NCI-H345 treated with DMSO at 0.1 percent for 48 hours (cell line): Measurements from ENCODE around the gene MPG.
A peak's percentile ranks its signal among the peaks of the same experiment; 100 is the strongest.

Experiments
- DNase-seq: peaks from one replicate; lab custom pipeline; 2025; ENCODE audit not compliant: unreplicated experiment; lab: John Stamatoyannopoulos, UW

Gene MPG

DNA sequence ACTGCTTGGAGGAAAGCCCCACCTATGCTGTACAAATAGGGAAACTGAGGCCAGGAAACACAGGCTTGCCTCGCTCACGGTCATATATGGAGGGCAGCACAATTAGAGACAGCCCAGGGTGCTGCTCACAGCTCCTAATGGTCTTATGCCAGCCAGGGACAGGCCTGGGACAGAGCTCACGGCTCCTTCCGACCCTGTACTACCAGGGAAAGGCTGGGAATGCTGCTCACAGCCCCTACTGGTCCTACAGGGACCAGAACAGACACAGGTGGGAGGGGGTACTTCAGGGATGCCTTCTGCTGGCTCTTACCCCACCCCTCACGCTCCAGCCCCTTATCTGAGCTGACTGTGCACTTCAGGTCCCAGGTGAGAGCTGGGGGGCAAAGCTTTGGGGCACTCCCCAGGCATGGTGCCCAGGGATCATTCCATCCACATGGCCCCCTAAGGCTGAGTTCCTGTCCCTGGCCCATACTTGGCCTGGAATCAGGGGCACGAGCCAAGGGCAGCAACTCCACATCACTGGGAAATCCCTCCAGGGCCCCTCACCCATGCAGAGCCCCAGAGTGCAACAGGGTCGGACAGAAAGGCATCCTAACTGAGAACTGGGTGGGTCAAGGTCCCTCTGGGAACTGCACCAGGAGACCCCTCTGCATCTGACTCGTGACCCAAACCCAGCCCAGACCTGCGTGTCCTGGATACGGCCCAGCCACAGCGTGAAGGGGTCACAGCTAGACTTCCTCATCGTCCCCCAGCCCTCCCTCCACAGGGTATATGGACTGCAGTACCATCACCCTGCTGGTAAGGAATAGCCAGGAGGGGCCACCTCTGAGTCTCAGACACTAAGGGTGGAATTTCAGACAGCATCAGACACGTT, 11.5 kb upstream of the MPG start:
- DNase-seq: no peak

DNA sequence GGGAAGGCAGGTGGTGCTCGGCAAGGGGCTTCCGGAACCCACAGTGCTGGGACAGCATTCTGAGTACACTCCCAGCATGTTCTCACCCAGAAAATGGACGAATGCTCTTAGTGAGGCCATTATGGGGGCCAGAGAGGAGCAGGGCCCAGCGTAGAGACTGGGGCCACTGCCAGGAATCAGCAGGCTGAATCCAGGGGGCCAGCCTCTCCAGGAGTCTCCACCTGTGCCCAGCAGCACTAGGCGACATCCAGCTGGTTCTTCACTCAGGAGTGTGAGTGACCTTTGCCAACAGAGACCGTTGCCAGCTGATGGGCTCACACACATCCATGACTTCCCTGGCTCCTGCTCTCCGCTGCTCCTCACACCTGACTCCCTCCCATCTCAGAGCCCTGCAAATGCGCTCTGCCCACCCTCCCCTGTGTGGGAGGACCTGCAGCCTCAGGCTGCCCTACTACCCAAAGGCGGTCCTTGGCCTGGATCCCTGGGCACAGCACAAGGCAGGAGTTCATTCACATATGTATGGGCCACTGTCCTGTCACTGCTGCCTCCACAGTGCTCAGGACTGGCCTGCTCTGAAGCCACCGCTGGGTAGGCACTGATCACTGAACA, 10.7 kb upstream of the MPG start:
- DNase-seq: peak; percentile 79

DNA sequence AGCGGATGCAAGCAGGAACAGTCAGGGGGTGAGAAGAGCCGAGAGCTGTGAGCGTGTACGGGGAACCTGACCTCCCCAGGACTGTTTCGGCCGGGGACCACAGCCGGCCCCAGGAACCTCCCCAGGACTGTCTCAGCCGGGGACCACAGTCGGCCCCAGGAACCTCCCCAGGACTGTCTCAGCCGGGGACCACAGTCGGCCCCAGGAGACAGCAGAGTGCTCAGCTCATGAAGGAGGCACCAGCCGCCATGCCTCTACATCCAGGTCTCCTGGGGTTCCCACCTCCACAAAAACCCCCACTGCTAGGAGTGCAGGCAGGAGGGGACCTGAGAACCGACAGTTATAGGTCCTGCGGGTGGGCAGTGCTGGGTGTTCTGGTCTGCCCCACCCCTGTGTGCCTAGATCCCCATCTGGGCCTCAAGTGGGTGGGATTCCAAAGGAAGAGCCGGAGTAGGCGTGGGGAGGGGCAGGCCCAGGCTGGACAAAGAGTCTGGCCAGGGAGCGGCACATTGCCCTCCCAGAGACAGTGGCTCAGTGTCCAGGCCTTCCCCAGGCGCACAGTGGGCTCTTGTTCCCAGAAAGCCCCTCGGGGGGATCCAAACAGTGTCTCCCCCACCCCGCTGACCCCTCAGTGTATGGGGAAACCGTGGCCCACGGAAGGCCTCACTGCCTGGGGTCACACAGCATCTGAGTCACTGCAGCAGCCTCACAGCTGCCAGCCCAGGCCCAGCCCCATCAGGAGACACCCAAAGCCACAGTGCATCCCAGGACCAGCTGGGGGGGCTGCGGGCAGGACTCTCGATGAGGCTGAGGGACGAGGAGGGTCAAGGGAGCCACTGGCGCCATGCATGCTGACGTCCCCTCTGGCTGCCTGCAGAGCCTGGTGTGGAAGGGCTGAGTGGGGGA, 9.9 kb upstream of the MPG start:
- no peak for DNase-seq

DNA sequence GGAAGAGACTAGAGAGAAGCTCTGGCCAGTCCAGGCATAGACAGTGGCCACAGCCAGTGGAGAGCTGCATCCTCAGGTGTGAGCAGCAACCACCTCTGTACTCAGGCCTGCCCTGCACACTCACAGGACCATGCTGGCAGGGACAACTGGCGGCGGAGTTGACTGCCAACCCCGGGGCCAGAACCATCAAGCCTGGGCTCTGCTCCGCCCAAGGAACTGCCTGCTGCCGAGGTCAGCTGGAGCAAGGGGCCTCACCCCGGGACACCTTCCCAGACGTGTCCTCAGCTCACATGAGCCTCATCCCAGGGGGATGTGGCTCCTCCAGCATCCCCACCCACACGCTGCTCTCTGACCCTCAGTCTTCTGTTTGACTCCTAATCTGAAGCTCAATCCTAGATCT, 8.8 kb upstream of the MPG start:
- DNase-seq: no peak

DNA sequence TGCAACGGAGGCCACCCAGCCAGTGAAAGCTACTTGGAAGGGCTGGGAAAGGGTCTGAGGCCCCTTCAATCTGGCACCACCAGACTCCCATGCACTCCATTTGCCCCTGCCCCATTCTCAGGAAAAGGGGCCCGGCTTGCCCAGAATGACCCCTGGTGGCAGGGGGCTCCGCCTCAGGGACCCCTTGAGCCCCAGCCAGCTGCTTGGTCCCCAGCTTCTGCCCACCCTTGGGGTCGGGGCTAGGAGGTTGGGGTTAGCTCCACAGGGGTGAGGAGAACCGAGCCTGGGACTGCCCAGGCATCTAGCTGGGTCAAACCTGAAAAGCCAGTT, 6.8 kb upstream of the MPG start:
- DNase-seq: no peak

DNA sequence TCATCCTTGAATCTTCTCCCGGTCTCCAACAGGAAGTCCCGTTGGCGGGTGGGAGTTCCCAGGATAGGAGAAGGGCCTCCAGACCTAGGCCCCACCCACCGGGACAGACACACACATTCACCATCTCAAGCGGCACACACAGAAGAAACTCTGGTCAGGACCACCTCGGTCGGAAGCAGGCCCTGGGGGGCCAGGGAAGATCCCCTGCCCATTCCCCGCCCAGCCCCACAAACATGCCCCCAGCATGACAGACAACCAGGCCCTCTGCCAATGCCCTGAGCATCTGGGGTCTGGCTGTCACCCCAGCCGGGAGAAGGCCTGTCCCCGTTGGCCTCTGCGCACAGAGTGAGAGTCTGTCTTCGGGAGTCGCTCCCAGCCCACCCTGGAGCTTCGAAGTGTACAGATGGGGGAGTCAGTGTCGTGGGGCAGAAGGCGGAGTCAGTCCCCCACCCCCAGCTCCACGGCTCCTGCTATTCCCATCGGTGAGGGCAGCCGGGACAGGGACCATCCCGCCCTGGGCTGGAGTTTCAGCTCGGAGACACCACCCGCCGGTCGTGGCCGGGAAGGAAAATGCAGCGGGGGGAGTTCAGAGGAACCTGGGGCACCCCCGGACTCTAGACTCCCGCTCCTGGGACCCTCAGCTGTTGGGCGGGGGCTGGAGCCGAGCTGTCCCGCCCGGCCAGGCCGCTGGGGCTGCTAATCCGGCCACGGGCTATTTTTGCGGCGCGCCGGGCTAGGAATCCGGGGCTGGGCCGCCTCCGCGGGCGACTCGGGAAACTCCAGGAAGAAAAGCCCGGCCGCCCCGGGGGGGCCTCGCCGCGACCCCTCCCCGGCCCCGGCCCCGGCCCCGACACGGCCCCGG, 6.3 kb upstream of the MPG start:
- no peak for DNase-seq

DNA sequence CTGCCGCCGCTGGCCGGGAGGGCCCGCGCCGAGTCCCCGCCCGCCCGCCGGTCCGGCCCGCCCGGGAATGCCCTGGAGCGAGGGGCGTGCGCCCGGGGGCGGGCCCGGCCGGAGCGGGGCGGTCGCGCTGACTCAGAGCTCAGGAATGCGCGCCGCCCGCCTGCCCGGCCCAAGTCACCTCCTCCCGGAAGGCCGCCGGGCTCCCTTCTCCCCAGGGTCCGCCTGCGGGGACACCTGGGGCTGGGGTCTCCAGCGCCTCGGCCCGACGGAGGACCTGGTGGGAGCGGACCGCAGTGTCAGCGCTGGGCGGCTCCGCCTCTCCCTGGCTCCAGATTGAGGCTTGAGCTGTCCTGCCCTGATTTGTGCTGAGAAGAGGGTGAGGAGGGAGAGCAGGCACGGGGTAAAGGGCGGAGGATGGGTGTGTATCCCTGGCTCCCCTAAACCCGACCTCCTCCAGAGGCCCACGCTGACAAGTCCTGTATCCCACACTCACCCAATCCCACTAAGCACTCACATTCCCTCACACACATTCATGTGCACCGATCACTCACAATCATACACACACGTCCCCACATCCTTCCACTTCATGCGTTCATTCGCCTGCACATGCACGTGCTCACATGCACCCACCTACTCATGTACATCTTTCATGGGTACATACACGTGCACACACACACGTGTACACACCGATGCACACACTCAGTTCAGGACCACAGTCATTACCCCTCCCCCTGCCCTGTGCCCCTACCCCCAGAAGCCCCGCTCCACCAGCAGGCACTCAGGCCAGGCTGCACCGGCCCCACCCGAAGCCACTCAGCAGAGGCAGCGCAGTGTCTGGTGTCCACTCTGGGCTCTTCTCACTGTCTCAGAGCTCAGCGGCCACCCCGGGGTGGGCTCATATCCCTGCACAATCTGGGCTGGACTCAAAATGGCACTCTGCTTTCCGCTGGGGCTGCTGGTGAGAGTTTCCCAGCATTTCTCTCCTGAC, 5.2 kb upstream of the MPG start, which contains the start of gene RHBDF1:
TSS of gene RHBDF1 (minus strand) at position 71 of the 988 bp plus-strand sequence. CDS start 7,616 bp downstream, outside the sequence.
- no peak for DNase-seq

DNA sequence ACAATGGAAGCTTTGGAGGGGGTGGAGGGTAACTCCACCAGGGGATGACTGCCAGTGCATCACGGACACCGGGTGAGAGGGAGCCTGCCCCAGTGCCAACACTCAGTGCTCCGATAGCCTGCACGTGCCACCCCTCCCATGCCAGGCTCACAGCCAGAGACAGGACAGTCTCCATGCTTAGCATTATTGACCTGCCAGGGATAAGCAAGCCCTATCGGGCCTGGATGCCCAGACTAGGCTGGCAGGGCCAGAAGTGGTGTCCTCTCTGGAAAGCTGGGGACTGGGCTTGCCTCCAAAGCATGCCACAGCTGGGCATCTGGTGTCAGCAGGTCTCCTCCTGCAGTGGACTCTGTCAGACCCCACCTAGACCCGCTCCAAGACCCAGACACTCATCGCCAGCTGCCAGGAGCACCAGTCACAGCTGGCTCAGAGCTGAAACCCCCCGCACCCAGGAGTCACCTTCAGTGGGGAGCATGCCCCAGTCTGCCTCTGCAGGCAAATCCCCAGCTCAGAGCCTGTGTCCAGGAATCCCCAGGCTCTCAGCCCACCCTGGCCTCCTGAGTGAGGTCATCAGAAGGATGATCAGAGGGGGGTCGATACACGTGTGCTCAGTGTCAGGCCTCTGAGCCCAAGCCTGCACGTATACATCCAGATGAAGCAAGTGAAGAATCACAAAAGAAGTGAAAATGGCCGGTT, 3.8 kb upstream of the MPG start:
- no peak for DNase-seq

DNA sequence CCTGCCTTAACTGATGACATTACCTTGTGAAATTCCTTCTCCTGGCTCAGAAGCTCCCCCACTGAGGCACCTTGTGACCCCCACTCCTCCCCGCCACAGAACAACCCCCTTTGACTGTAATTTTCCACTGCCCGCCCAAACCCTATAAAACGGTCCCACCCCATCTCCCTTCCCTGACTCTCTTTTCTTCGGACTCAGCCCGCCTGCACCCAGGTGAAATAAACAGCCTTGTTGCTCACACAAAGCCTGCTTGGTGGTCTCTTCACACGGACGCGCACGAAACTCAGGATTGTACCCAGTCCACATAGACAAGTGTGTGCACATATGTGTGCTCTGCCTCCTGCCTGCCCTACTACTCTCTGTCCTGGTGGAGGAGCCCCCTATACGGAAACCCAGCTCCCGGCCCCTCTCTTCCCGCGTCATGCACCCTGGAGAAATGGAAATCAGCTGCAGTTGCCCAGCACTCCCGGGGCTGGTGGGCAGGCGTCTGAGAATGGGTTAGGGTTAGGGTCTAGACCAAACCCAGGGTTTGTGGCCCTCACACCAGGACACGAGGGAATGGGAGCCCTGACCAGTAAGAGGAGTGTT, 3.2 kb upstream of the MPG start:
- no peak for DNase-seq

DNA sequence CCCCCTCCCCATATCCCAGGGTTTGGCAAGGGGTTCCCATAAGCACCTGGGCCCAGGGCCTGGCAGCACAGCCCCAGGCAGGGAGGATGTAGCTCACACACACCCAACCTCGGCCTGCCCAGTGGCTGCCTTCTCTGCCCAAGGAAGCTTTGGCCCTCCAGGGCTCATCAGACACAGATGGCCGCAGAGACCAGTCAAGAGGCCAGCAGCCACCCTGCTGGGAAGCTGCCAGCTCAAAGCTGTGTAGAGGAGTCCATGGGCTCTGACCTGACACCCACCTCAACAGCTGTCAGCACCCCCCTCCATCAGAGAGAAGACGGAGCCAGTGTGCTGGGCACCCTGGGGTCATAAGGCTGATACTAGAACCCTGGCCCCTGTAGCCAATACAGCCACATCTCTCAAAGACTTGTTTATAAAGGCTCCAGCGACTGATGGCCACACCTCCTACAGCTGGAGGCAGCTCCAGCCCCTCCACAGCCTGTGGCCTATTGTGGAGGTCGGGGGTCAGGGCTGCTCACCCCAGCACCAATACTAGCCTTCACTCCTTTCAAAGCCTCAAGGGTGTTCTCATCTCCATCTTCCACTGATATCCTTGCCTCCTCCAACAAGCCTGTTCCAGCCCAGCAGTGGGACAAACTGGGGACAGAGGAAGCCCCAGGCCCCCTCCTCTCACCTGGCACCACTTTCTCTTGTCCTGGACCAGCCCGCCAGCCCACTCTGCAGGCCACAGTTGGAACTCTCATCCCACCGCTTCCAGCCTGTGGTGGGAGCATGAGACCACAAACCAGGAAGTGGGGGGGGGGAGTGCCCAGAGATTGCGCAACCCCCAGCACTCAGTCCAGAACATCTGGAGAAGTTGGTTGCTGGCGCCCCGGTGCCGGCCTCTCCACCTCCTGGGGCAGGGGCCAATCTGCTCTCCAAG, 2.2 kb upstream of the MPG start:
- DNase-seq: no peak

DNA sequence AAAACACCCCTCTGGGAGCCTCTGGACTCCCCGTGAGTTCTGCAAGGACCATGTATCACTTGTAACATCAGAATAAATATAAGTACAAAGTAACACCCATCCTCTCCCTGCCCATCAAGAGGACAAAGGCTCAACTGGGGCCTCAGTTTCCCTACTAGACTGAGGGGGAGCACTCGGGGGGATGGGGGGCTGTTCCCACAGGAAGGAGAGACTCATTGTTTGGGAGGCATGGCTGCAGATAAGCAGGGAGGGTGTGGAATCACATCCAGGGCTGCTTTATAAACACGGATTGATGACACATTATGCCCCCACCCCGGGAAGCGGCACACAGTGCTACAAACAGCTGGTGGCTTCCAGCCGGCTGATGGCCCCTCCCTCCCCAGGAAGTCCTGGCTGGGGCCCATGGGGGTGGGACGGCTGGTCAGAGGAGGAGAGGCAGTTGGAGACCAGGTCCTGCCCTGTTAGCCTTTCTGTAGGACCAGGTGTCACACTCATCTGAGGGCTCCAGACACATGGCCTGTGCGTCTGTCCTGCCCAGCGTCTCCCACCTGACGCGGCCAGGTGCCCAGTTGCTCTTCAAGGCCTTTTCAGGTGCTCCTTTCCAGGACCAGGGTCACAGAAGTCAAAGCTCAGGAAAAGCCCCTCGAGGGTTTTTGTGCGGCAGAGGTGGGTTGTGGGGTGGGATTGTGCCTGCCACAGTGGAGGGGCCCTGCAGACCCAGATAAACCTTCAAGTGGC, 1.3 kb upstream of the MPG start:
- DNase-seq: no peak

DNA sequence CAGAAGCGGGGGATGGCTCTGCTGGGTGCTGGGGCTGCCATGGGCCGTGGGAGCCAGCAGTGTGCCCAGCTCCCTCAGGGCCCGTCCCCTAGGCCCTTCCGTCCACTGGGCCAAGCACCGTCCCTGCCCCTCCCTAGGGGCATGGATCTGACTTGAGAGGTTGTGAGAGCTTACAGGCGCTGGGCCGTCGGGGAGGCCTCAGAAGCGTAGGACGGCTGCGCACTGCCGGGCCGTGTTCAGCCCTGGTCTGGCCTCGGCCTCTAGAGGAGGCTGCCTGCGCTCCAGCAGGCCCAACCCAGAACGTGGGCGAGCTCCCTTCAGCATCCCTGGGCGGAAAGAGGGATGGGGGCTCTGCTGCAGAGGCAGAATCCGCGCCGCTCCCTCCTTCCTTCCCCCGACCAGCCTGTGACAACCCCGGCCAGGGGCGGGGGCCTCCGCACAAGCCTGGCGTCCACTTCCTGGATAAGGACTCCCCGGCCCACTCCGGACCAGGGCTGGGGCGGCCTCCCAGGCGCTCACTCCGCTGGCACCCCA, 685 bp upstream of the MPG start:
- DNase-seq: no peak

DNA sequence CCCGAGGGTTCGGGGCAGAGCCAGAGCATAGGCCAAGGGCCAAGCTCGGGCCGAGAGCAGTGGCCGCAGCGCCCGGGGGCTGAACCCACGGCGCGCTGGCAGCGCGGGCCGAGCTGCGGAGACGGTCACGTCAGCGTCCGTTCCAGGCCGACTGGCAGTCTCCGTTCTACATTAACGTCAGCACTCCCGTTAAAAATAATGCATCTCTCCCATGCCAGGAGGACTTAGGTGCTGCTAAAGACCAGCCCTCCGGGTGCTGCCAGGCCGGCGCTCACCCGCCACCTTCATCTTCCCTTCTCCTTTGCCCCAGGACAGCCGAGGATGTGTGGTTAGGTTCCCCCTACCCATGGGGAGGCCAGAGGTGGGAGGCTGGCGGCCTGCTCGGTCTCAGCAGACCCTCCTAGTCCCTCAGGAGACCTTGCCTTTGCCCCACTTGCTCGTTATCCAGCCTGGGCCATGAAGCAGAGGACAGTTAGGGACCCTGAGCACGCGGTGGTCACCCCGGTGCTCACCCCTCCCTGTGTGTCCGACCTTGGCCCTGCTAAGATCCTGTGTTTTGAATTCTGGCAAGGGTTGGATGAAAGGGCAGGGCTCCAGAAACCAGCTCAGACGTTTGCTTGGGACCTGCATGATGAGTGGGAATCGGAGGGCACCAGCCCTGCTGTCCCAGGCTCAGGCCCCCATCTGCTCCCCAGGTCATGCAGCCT, 572 bp downstream of the MPG start:
- DNase-seq: peak; percentile 10

DNA sequence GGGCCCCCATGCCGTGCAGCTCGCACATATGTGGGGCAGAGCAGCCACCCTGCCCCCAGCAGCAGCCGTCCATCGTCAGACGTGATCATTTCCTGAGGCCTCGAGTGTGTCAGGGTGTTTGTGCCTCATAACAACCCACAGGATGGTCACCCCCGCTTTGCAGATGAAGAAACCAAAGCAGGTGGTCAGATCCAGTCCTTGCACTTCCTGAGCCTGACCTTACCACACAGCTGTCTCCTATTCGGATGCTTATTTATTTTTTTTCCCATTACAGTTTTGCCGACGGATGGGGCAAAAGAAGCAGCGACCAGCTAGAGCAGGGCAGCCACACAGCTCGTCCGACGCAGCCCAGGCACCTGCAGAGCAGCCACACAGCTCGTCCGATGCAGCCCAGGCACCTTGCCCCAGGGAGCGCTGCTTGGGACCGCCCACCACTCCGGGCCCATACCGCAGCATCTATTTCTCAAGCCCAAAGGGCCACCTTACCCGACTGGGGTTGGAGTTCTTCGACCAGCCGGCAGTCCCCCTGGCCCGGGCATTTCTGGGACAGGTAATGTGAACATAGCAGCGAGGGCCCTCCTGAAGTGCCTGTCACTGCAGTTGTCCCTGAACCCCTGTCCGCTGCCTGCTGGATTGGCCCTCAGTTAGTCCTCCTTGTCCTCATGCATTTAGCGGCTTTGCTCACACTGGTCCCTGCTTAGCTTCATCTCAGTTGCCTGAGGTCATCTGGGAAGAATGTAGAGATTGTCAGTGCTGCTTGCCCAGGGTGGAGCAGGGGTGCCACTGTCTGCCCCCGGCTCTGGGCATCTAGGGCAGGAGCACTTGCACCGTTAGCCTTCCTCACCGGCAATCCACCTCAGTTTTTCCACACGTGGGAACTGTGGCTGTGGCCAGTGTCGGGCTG, 1.4 kb downstream of the MPG start:
- no peak for DNase-seq

DNA sequence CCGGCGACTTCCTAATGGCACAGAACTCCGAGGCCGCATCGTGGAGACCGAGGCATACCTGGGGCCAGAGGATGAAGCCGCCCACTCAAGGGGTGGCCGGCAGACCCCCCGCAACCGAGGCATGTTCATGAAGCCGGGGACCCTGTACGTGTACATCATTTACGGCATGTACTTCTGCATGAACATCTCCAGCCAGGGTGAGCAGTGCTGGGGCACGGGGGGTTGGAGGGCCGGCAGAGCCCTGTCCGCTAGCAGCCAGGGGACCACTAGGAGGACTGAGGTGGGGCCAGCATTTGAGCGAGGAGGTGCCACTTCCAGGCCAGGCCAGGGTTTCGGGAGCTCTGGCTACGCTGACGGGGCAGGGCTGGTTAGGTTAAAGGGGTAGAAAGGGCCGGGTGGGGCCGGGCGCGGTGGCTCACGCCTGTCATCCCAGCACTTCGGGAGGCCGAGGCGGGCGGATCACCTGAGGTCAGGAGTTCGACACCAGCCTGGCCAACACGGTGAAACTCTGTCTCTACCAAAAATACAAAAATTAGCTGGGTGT, 5.1 kb downstream of the MPG start:
- DNase-seq: no peak
